ENCODE results near the gene NEGR1. TPM values are rescaled to one million over a fixed set of nuclear protein-coding genes. Genes with fewer than 3 reads are reported as not detected.

NEGR1 gene
- total RNA-seq, 1 experiment from 2014 or later, result 0.23 TPM

DNA sequence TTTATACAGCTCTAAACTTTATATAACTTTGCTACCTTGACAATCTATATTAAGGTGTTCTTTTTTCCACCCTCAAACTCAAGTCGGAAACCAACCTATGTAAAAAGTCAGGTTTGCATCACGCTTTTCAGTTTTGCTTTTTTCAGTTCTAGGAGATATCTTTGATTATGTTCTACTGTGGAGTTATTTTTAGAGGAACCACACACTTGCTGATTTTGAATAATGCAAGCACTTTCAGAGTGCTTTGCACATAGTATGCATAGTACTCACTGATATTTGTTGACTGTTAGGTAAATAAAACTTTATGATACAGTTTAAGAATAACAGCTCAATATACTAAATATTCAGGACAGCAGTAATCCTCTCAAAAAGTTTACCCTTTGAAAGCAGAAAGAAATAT lies 637.3 kb downstream of the NEGR1 start:
- no peaks in the 10 kb centered on the region for H3K9me3 ChIP-seq
- H3K27me3 ChIP-seq, result no peaks in the 10 kb centered on the region
- no peak overlapping the region for H3K4me3 ChIP-seq
- DNase-seq, result no peak
- no peaks in the 10 kb centered on the region for H3K36me3 ChIP-seq

DNA sequence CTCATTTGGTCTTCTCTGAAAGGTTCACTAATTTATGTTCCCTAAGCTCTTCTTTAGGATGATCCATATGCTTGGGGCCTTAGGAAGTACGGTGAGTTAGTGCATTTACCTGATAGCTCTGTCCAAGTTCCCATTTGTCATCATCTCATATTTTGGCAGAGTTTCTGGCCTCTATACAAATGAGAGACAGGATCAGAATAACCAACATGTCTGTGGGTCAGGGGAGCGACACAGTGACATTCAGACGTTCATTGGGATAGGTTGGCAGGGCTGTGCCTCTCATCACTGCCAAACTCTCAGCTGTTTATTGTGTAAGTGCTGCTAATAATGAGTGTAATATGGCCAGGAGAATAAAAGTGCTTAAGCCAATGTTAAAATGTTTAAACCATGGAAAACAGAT lies 640.4 kb downstream of the NEGR1 start:
- H3K36me3 ChIP-seq, result no peaks in the 10 kb centered on the region
- H3K4me3 ChIP-seq, result no peak overlapping the region
- no peak for DNase-seq
- no peaks in the 10 kb centered on the region for H3K27me3 ChIP-seq
- no peaks in the 10 kb centered on the region for H3K9me3 ChIP-seq

DNA sequence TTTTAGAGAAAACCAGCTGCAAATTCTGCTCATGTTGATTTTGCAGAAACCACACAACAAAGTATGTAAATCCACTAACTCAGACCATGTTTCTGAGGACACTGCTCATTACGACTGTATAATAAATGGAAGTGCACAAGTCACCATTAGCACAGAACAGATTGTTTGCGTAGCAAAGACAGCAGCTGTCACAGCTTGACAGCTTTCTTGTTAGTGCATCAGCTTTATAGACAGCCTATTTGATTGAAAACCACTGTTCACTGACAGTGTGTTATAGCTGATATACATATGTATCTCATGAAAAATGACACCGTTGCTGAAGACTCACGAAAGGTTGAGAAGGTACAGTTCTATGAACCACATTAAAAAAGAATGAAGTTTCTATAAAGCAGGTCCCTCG lies 641.3 kb downstream of the NEGR1 start:
- no peaks in the 10 kb centered on the region for H3K27me3 ChIP-seq
- no peak overlapping the region for H3K4me3 ChIP-seq
- no peak for DNase-seq
- H3K36me3 ChIP-seq, result no peaks in the 10 kb centered on the region
- H3K9me3 ChIP-seq, result no peaks in the 10 kb centered on the region

DNA sequence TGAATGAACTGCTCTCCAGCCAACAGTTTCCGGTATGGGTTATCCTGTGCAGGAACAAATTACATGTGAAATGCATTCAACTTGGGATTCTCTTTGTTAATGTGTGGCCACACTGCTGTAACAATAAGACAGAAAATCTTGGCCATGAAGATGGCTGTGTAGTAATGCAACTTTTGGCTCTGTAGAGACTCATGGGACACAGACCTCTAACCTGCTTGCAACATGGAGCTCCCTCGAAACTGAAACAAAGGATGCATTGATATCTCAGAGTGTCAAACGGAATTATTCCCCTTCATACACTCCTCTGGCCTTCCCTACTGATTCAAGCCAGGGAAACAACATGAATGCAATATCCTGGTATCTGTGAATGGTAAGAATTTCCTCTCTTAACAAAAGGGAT lies 642.2 kb downstream of the NEGR1 start:
- no peak overlapping the region for H3K4me3 ChIP-seq
- H3K27me3 ChIP-seq, result no peaks in the 10 kb centered on the region
- DNase-seq, result no peak

DNA sequence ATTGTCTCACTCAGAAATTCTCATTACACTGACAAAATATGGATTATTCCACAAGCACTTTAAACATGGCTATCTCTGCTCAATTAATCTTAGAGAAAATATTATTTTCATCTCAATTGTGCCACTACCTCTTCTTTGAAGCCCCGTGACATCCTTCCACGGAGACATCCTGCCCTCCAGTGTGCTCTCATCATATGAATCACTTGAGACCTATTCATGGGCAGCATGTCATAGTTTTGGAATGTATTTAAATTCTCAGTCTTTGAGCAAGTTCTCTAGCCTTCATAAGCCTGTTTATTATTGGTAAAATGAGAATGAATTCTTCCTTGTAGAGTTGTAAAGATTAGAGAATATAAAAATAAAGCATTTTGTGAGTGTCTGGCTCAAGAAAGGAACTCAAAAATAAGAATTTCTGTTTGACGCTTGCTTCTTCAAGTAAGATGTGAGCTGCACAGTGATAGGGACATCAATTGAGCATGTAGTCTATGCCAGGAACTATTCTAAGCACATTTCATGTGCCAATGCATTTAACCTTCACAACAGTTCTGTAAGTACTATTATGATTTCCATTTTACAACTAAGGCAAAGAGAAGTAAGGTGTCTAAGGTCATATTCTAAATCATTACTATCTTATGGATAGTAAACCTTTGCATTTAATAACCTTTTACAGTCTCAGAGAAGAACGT lies 644.1 kb downstream of the NEGR1 start:
- no peak overlapping the region for H3K4me3 ChIP-seq
- no peak for DNase-seq
- H3K36me3 ChIP-seq, result no peaks in the 10 kb centered on the region
- H3K27me3 ChIP-seq, result no peaks in the 10 kb centered on the region
- no peaks in the 10 kb centered on the region for H3K9me3 ChIP-seq

More for the DNA sequence above, 642.2 kb downstream of the NEGR1 start:
- no peaks in the 10 kb centered on the region for H3K9me3 ChIP-seq
- no peaks in the 10 kb centered on the region for H3K36me3 ChIP-seq

DNA sequence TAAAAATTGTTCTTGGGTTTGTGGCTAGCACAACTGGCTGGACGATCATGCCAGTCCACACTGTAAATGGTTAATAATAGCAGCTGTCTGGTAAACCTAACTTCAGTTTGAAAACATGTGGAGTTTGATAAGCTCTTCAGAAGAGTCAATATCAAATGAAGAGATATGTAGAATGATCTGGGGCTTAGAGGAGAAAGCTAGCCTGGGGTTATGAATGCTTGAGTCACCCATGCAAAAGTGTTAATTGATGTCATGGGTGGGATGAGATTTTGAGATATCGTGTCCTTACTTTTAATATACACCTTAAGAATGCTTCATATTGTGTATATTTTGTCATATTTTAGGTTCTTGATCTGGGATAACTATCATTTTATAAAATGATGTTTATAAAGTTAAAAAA lies 646.8 kb downstream of the NEGR1 start:
- H3K9me3 ChIP-seq, result no peaks in the 10 kb centered on the region
- no peaks in the 10 kb centered on the region for H3K27me3 ChIP-seq
- no peak overlapping the region for H3K4me3 ChIP-seq
- no peaks in the 10 kb centered on the region for H3K36me3 ChIP-seq
- DNase-seq, result no peak

DNA sequence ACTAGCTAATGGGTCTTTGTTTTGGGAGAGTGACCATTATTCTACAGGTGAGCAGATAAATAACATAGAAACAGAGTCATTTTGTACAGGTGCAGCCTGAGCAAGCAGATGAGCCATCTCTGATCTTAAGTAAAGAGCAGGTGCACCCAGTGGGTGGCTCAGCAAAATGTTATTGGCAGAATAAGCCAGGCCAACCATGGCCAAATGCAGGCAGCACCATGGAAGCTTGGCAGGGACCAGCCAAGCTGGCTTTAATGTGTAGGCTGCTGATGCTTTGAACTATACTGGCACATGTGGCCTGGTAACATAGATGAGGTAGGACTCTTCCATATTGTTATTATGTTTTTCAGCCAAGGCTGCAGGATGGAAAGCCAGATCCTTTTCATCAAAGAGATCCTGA lies 648.2 kb downstream of the NEGR1 start:
- Histone ChIP-seq H3K4me3 (no peak overlapping the region), H3K27me3 (no peaks in the 10 kb centered on the region), H3K9me3 (no peaks in the 10 kb centered on the region), H3K36me3 (no peaks in the 10 kb centered on the region)
- DNase-seq, result no peak

DNA sequence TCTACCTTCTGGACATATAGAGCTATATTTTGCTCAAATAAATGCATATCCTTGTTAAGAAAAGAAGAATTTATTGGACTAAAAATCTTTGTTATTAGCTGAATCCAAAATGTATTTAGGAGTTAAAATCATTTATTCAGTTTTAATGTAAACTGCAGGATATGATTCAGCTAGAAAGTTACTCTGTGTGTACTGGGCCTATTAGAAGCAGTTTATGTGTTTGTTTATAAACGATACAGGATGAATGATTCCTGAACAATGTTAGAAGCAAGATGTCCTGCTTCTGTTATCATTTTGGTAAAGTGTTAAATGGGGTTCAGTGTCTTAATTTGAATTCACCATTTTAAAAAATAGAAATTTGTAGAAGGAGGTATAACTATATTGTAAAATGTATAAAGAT lies 652.3 kb downstream of the NEGR1 start:
- Histone ChIP-seq H3K27me3 (no peaks in the 10 kb centered on the region), H3K36me3 (no peaks in the 10 kb centered on the region), H3K4me3 (no peak overlapping the region), H3K9me3 (no peaks in the 10 kb centered on the region)
- DNase-seq, result no peak

DNA sequence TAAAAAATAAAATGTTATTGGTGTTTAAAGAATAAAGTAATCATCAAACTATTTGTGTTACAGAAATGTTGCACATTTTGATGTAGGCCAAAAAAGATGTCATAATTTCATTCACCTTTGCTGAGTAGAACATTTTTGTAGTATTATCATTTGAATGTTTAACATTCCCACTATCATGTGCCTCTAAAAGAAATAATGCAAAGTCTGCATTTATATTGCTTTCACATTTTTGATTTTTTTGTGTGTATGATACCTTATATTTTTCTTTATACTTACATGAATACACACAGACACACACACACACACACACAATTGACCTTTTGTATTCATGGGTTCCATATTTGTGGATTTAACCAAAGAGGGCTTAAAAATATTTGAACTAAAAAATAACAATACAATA lies 657.3 kb downstream of the NEGR1 start:
- H3K27me3 ChIP-seq, result no peaks in the 10 kb centered on the region
- H3K36me3 ChIP-seq, result no peaks in the 10 kb centered on the region
- H3K9me3 ChIP-seq, result no peaks in the 10 kb centered on the region
- DNase-seq, result no peak
- H3K4me3 ChIP-seq, result no peak overlapping the region

DNA sequence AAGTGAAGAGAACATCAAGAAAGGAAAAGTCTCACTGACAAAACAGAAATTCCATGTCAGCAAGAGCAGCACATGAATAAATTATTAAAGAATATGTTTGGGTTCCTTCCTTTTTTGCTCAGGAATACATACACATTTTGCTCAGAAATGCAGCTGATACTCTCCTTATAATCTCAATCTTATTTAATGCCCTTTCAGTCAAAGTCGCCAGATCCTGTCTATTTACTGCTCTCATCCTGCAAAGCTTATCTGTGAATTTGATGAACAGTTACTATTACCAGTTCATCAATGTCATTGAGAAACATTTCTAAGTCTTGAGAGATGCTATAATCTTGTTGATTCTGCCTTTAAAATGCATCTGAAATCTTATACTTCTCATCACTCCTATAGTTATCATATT lies 658.5 kb downstream of the NEGR1 start:
- H3K36me3 ChIP-seq, result no peaks in the 10 kb centered on the region
- no peaks in the 10 kb centered on the region for H3K27me3 ChIP-seq
- no peak for DNase-seq

DNA sequence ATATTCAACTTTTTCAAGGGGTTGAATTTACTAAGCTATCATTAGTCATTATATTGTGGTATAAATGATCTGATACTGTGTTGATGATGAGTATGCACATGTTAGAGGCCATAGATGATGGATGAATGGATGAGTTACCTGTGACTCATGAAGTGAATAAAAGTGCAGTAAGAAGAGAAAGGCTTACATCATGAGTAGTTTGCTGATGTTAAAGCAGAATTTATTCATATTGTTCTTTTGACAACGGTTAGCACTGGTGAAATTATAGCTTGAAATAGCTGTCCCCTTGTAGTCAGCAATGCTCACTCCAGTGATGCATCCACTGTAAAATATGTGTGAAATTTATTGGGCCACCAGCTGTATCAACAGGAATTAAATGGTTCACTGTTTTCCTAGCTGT lies 660.6 kb downstream of the NEGR1 start:
- DNase-seq, result no peak
- no peaks in the 10 kb centered on the region for H3K9me3 ChIP-seq
- no peak overlapping the region for H3K4me3 ChIP-seq
- no peaks in the 10 kb centered on the region for H3K27me3 ChIP-seq
- H3K36me3 ChIP-seq, result no peaks in the 10 kb centered on the region

More for the DNA sequence above, 658.5 kb downstream of the NEGR1 start:
- no peak overlapping the region for H3K4me3 ChIP-seq
- H3K9me3 ChIP-seq, result no peaks in the 10 kb centered on the region

DNA sequence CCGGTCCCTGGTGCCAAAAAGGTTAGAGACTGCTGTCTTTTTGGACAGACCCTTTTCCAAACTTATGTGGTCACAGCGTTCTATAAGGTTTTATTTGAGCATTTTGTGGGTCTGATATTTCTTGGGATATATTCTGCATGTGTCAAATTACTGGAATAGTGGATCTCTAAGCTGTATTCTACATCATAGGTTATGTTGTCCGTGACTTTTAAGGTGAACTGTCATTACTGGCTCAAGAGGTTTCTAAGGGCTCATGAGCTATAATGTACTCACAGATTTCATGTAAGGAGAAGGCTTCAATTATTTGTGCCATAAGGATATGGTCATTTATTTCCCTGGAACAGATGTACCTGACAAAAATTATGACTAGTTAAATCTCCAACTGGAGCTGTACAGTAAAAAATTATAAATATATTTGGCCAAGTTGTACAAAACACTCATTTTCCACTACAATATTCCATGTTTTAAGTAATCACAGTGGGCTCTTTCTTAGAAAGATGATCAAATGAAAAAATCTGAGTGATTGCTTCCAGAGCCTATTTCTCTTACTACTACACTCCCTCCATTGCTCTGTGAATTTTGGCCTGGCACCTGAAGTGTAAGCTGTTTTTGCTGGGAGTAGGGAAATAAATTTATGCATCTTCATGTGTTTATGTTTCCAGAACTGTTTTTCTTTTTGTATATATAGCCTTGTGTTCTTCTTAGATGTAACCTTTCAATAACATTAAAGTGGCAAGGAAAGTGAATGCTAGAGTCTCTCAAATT lies 663.4 kb downstream of the NEGR1 start:
- no peak for DNase-seq
- no peaks in the 10 kb centered on the region for H3K27me3 ChIP-seq
- H3K36me3 ChIP-seq, result no peaks in the 10 kb centered on the region

DNA sequence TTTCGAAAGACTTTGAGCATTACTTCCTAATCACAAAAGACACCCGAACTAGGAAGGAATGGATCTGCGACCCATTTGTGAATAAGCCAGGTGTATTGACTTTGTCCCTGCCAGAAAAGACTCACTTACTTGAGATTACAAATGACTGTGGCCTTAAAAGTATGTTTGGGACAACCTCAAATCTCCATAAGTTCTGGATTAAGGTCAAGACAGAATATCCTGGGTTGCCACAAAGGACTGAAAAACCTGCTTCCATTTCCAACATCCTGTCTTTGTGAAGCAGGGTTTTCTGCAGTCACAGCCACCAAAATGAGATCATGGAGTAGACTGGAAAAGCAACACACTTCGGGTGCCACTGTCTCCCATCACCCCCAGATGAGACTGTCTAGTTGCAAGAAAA lies 664.1 kb downstream of the NEGR1 start:
- H3K4me3 ChIP-seq, result no peak overlapping the region
- no peaks in the 10 kb centered on the region for H3K36me3 ChIP-seq
- DNase-seq, result no peak
- H3K27me3 ChIP-seq, result no peaks in the 10 kb centered on the region
- no peaks in the 10 kb centered on the region for H3K9me3 ChIP-seq

More for the DNA sequence above, 663.4 kb downstream of the NEGR1 start:
- no peak overlapping the region for H3K4me3 ChIP-seq
- H3K9me3 ChIP-seq, result no peaks in the 10 kb centered on the region

DNA sequence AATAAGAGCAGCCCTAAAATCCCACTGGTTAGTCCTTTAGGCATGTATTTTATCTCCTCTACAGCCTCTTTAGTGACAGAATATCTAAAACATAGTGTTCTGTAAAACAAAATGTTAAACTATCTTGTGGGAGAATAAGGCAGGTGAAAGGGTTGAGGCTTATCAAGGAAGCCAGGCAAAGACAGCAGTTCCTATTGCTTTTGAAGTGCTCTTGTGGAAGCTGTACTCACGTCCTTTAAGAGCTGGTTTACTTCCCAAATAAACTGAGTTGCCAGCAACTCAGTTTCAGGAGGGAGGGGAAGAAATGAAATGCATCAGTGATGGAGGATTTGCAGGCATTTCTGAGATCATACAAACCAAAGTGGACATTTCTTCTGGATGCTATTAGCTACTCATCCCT lies 671.9 kb downstream of the NEGR1 start:
- Histone ChIP-seq H3K36me3 (no peaks in the 10 kb centered on the region), H3K27me3 (no peaks in the 10 kb centered on the region), H3K9me3 (no peaks in the 10 kb centered on the region), H3K4me3 (no peak overlapping the region)
- no peak for DNase-seq

DNA sequence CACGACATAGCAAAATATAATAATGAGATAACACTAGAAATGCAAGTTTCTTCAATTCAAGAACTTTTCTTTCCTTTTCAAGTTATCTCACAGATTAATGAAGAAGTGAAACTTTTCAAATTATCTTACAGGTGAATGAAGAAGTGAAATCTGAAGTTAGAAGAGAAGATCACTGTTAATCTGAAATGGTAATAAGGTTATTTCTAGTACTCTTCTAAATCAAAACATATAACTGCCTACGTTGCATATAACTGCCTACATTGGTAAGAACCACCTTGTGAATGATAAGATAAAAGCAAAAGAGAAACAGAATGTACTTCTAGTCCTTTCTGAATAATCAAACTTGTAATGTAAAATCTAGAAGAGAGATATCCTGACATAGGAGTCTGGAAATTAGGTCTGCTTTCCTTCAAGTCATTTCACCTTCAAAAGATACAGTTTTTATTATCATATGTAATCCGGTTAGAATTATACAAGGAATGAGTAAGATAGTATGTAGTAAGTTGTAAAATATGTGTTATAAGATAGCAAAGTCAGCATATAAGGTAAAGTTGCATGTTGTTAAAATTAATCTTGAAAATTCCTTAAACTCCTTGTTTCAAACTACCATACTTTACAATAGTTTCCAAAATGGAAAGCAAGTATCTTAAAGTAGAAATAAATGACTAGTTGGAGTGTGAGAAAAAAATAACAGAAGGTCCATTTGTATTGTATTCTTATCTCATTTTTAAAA lies 679.1 kb downstream of the NEGR1 start:
- no peak for DNase-seq
- no peak overlapping the region for H3K4me3 ChIP-seq
- no peaks in the 10 kb centered on the region for H3K9me3 ChIP-seq
- no peaks in the 10 kb centered on the region for H3K36me3 ChIP-seq
- H3K27me3 ChIP-seq, result no peaks in the 10 kb centered on the region

DNA sequence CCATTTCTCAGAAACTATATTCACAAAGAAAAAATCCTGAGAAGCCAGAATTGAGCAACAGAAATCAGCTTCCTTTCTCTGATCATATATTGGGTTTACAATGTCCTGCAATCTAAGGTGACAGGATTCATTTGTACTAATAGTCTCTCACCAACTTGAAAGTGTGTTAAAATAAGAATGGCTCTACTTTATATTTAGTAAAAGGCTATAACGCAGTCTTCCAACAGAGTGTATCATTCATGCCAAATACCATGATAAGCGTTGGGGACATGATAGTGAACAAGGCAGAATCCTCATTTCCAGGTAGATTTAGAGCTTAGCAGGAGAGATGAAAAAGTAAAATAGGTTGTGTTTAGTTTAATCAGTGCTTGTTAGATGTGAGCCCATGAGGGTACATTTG lies 682.3 kb downstream of the NEGR1 start:
- Histone ChIP-seq H3K27me3 (no peaks in the 10 kb centered on the region), H3K4me3 (no peak overlapping the region), H3K36me3 (no peaks in the 10 kb centered on the region), H3K9me3 (no peaks in the 10 kb centered on the region)
- DNase-seq, result no peak

DNA sequence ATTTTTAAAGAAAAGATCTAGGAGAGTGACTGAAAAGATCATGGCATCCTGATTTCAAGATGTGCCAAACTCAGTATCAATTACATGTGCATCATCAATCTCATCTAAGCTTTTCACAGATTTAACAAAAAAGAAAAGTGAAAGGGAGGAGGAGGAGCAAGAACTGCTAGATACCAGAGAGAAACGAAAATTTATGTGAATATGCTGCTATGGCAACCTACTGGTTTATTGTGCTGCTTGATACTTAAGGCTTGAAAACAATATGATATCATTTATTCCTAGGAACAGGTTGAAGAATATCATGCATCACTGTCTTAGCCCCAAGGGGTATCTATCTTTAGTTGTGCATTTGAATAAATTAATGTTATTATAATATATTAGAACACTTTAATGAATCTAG lies 683.0 kb downstream of the NEGR1 start:
- H3K4me3 ChIP-seq, result no peak overlapping the region
- no peaks in the 10 kb centered on the region for H3K36me3 ChIP-seq
- DNase-seq, result no peak
- no peaks in the 10 kb centered on the region for H3K9me3 ChIP-seq
- no peaks in the 10 kb centered on the region for H3K27me3 ChIP-seq
